Gastroesophageal sphincter (tissue), 4 donors: ENCODE measurements around the gene STK32A. TPM values are rescaled to one million over a fixed set of nuclear protein-coding genes. Genes with fewer than 3 reads are reported as not detected.

Source experiments
- ATAC-seq: fragments of 150-250 bp; one replicate; pipeline ENCODE4 v1.9.1; 2016; ENCODE audit warnings: mild to moderate bottlenecking, moderate library complexity
- H3K27ac ChIP-seq, 4 donors: fragments of 200-600 bp; sonication (generic) in 3 of 4; 1 replicate in 3 of 4; 2 replicates in 1 of 4; pipeline ENCODE4 v1.5.1; 2016 to 2019
- H3K27me3 ChIP-seq: fragments of 200-600 bp; sonication (generic); one replicate; pipeline ENCODE4 v1.5.1; 2019
- H3K36me3 ChIP-seq, 2 donors: fragments of 200-600 bp; sonication (generic); one replicate each; pipeline ENCODE4 v1.5.1; 2019; ENCODE audit warnings: control low read depth in 1 of 2
- H3K4me1 ChIP-seq, 3 donors: fragments of 200-600 bp; sonication (generic); 1 replicate in 2 of 3; 2 replicates in 1 of 3; pipeline ENCODE4 v1.5.1; 2016 to 2019; ENCODE audit warnings: control low read depth in 2 of 3
- H3K4me3 ChIP-seq, 2 donors: fragments of 200-600 bp; sonication (generic); one replicate each; pipeline ENCODE4 v1.5.1; 2019; ENCODE audit warnings: mild to moderate bottlenecking in 1 of 2, moderate library complexity in 1 of 2
- H3K9me3 ChIP-seq, 3 donors: fragments of 200-600 bp; sonication (generic); one replicate each; pipeline ENCODE4 v1.5.1; 2017 to 2019; ENCODE audit warnings: control low read depth in 2 of 3
- EP300 ChIP-seq: sonication (generic); formaldehyde crosslinking; IDR thresholded peaks from one replicate; pipeline ENCODE4 v1.6.1; 2017; ENCODE audit warnings: antibody characterized with exemption, mild to moderate bottlenecking
- POLR2A ChIP-seq, 2 donors: fragments of 450-650 bp; IDR thresholded peaks; one replicate each; pipeline ENCODE4 v1.6.1; 2017; ENCODE audit warnings: antibody characterized with exemption in 2 of 2, mild to moderate bottlenecking in 2 of 2, moderate library complexity in 1 of 2
- POLR2AphosphoS5 ChIP-seq: sonication (generic); formaldehyde crosslinking; IDR thresholded peaks from one replicate; pipeline ENCODE4 v1.6.1; 2017; ENCODE audit warnings: antibody characterized with exemption
- whole genome bisulfite sequencing, 2 donors: methylation state at CpG; one replicate each; pipeline ENCODE4 v1.1.5; 2018; ENCODE audit warnings: low coverage in 1 of 2; 5-methylcytosine and 5-hydroxymethylcytosine counted together
- total RNA-seq, 4 donors: library from RNA; depleted of rRNA; stranded (reverse); fragments of >200 nt; gene quantifications; one replicate each; pipeline ENCODE4 v1.1.0, GENCODE V29; 2016
- TF ChIP-seq, protein P1 (sequence below), 4 experiments: fragments of 200-600 bp in 2 of 4; fragments of 450-650 bp in 2 of 4; sonication (generic) in 1 of 4; IDR thresholded peaks; one replicate each; pipeline ENCODE4 v1.5.1; 2017 to 2019; ENCODE audit warnings: antibody characterized with exemption in 4 of 4, mild to moderate bottlenecking in 2 of 4, moderate library complexity in 2 of 4

STK32A gene
- 1 to 10 TPM in 3 of 4 donors, under 1 TPM in 1; 0.77 to 3.7 (median 2.4) TPM for total RNA-seq

DNA sequence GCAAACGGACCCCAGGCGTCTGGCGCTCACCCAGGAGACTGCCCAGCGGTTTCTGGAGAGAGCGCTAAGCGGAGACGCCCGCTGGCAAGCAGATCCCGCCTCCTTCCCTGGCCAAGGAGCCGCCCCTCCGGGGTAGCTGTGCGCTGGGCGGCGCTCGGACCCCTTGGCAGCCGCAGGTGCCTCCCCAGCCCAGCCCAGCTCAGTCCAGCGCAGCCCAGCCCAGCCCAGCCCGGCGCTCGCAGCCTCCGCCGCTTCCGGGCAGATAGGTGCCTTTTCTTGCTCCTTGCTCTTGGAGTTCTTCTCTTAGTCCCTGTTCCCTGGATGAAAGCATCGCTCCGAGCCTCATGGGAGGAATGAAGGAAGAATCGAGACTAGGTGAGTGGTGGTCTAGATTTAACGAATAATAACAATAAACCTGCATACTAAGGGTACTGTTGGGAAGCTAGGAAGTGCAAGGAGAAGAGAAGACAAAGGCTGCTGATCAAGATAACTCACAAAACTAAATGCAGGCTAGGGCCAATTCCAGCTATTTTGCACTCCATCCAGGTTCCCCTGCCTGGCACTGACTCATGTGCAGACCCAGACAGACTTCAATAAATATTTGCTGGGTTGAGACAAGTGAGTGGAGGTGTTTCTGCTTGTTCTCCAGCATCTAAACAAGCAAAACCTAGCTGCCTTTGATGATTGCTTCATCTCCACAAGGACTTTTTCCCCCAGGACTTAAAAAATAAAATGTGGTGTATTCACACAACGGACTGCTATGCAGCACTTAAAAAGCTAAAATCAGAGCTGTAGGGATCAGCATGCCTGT, at the start of gene STK32A:
Gene STK32A (plus strand): TSS at position 202 of the 811 bp plus-strand sequence. CDS start 4,609 bp downstream, outside the sequence.
- WGBS, 2 donors, result 80% methylated on average over 1 of the region's 28 CpGs; no CpG with 5 or more reads in 1 of the 2 donors
- Histone ChIP-seq H3K4me3 (peak within 1 kb of the TSS; percentile 59 to 78), H3K4me1 (peaks cover 0 to 18% (median 5%) of the 10 kb centered on the region in 3 donors), H3K27ac (peak within 1 kb of the TSS; percentile 2 to 90 (median 84)), H3K36me3 (no peaks in the 10 kb centered on the region), H3K9me3 (no peaks in the 10 kb centered on the region), H3K27me3 (no peaks in the 10 kb centered on the region)
- ATAC-seq, result peak; percentile 93
- no peak for TF ChIP-seq EP300
- TF ChIP-seq, protein P1, sequence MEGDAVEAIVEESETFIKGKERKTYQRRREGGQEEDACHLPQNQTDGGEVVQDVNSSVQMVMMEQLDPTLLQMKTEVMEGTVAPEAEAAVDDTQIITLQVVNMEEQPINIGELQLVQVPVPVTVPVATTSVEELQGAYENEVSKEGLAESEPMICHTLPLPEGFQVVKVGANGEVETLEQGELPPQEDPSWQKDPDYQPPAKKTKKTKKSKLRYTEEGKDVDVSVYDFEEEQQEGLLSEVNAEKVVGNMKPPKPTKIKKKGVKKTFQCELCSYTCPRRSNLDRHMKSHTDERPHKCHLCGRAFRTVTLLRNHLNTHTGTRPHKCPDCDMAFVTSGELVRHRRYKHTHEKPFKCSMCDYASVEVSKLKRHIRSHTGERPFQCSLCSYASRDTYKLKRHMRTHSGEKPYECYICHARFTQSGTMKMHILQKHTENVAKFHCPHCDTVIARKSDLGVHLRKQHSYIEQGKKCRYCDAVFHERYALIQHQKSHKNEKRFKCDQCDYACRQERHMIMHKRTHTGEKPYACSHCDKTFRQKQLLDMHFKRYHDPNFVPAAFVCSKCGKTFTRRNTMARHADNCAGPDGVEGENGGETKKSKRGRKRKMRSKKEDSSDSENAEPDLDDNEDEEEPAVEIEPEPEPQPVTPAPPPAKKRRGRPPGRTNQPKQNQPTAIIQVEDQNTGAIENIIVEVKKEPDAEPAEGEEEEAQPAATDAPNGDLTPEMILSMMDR (IDR thresholded peaks at IDR 0.05), result peak in 1 of 4 experiments; percentile 31
- TF ChIP-seq POLR2A (IDR thresholded peaks at IDR 0.05), result no peak
- peak; percentile 41 for TF ChIP-seq POLR2AphosphoS5

DNA sequence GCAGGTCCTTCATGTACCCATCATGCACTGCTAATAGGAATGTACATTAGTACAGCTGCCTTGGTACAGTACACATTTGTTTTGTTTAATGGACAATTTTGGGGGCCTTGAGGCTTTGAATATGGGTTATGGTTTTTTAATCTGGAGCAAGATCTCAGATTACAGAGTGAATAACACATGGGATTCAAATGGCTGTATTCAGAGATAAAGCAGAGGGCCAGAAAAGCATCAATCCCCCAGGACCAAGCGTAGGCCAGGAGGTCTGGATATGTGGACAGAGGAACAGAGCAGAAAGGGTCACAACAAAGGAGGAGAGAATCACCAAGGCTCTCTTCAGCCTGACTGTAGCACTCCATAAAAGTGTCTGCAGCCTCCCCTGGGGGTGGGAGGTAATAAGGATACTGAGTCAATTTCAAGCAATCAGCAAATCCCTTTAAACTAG, 47.7 kb upstream of the STK32A start:
- Histone ChIP-seq H3K27ac (no peak overlapping the region), H3K36me3 (no peaks in the 10 kb centered on the region), H3K4me3 (no peak overlapping the region), H3K27me3 (no peaks in the 10 kb centered on the region), H3K9me3 (peaks cover 0 to 5% (median 0%) of the 10 kb centered on the region in 3 donors), H3K4me1 (no peaks in the 10 kb centered on the region)
- WGBS, 2 donors, result 71 to 88% methylated on average over 1 of the region's 1 CpG
- no peak for ATAC-seq
- TF ChIP-seq POLR2A (IDR thresholded peaks at IDR 0.05), result no peak
- no peak for TF ChIP-seq POLR2AphosphoS5
- TF ChIP-seq, protein P1 (IDR thresholded peaks at IDR 0.05), result no peak
- TF ChIP-seq EP300, result no peak

DNA sequence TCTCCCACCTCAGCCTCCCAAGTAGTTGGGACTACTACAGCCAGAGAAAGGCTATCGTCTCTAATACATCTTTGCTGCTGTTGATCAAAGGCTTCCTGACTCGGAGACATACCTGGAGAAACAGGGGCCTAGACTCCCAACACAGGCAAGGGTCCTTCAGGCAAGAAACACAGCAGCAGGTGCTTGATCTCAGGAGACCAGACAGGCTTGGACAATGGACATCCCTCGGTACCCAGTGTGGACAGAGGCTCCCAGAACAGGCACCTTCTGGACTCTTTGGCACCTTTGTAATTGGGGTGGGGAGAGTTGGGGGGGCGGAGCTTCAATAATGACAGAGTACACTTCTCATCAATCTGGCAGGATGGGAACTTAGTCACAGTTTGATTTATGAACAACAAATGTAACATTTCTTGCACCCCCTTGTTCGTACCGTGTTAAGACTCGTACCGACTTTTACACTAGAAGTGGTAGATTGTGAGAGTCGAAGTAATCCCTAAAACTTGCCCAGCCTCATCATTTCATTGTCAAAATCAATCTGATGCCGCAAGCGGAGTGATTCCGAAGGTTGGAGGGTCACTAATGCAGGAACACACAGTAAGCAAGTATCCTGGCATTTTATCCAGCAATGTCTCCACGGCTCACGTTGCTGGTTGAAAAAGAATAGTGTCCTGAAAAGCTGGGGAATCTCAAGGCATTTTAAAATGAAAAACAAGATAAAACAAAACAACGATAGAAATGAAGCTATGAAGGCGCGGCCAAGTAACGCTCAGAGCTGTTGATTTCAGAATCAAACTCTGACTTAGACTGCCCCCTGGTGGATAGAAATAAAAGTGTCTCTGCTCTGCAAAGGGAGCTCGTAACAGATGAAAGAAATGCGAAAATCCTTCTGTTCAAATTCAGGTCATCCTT, 46.4 kb upstream of the STK32A start:
- H3K27ac ChIP-seq, result no peak overlapping the region
- no peak for ATAC-seq
- peaks cover 0 to 5% (median 0%) of the 10 kb centered on the region in 3 donors for H3K9me3 ChIP-seq
- H3K36me3 ChIP-seq, result no peaks in the 10 kb centered on the region
- TF ChIP-seq, protein P1 (IDR thresholded peaks at IDR 0.05), result peak; percentile 76 to 85 (median 80)
- TF ChIP-seq POLR2A (IDR thresholded peaks at IDR 0.05), result no peak
- H3K4me1 ChIP-seq, result no peaks in the 10 kb centered on the region
- WGBS, 2 donors, result 37% methylated on average over 17 to 18 of the region's 20 CpGs
- no peaks in the 10 kb centered on the region for H3K27me3 ChIP-seq
- peak overlapping the region in 1 of 2 donors; percentile 26 for H3K4me3 ChIP-seq

DNA sequence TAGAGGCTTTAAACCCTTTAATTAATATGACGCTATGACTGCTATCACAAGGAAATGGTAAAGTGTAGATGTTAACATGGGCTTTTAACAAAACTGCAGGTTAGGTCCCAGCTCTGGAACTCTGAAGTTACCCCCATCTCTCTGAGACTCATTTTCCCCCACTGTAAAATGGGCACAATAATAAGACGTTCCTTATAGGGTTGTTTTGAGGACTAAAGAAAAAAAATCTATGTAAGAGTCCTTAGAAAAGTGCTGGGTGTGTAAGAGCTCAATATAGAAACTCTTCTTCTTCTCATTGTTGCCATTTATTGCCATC, 45.8 kb upstream of the STK32A start:
- Histone ChIP-seq H3K4me3 (no peak overlapping the region), H3K9me3 (peaks cover 0 to 5% (median 0%) of the 10 kb centered on the region in 3 donors), H3K27me3 (no peaks in the 10 kb centered on the region), H3K27ac (no peak overlapping the region), H3K4me1 (no peaks in the 10 kb centered on the region), H3K36me3 (no peaks in the 10 kb centered on the region)
- WGBS, 2 donors, result 0 to 13% methylated on average over 2 of the region's 2 CpGs
- no peak for ATAC-seq
- TF ChIP-seq, protein P1 (IDR thresholded peaks at IDR 0.05), result peak in 1 of 4 experiments; percentile 1
- TF ChIP-seq POLR2A (IDR thresholded peaks at IDR 0.05), result no peak
